KG1 (cell line): ENCODE results near the gene RAB27B.
"Not testable (repeated sequence)": the region's sequence is repeated elsewhere in the genome, so short reads cannot be mapped to it uniquely, and the experiment has no call there.

Experiments used
- DNase-seq: peaks from one replicate; lab custom pipeline; 2025; lab: John Stamatoyannopoulos, UW

The RAB27B gene

DNA sequence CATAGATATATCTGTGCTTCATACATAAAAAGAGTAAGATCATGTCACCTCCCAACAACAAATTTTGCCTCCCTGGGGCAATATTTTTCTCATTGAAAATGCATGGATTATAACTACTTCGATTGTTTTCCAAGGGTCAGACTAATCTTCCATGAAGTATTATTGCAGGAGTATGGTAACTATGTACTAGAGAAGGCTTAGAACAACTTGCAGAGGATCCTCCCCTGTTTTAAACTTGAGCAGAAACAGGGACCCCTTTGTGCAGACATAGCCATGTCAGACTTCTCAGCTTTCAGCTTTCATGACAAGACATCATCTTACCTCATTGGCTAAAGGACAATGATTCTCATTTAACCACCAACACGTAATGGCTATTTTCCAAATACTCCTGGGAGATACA lies 13.2 kb upstream of the RAB27B start:
- DNase-seq, result no peak

DNA sequence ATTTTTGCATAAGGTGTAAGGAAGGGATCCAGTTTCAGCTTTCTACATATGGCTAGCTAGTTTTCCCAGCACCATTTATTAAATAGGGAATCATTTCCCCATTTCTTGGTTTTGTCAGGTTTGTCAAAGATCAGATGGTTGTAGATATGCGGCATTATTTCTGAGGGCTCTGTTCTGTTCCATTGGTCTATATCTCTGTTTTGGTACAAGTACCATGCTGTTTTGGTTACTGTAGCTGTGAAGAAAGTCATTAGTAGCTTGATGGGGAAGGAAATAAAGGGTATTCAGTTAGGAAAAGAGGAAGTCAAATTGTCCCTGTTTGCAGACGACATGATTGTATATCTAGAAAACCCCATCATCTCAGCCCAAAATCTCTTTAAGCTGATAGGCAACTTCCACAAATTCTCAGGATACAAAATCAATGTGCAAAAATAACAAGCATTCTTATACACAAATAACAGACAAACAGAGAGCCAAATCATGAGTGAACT lies 7.4 kb upstream of the RAB27B start:
- DNase-seq, result not testable (repeated sequence)

- no peak for DNase-seq
Measured at GRCh38 chr18:54822872-54823845, 5.1 kb upstream of the RAB27B start.

DNA sequence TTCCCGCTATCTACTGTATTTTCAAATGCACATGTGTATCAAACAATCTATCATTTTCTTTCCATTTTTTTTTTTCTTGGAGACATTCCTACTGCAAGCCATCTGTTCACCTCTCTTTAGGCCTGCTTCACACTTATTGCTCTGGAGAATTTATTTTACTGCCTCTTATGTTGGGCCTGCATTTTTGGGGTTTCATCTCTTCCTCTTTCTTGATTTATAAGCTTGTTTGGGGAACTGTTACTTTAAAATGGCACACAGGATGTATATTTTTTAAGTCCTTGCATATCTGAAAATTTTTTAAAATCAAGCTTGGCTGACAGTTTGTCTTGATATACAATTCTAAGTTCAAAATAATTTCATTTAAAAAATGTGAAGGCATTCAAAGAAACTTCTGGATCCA lies 3.5 kb upstream of the RAB27B start:
- peak; percentile 53 for DNase-seq

DNA sequence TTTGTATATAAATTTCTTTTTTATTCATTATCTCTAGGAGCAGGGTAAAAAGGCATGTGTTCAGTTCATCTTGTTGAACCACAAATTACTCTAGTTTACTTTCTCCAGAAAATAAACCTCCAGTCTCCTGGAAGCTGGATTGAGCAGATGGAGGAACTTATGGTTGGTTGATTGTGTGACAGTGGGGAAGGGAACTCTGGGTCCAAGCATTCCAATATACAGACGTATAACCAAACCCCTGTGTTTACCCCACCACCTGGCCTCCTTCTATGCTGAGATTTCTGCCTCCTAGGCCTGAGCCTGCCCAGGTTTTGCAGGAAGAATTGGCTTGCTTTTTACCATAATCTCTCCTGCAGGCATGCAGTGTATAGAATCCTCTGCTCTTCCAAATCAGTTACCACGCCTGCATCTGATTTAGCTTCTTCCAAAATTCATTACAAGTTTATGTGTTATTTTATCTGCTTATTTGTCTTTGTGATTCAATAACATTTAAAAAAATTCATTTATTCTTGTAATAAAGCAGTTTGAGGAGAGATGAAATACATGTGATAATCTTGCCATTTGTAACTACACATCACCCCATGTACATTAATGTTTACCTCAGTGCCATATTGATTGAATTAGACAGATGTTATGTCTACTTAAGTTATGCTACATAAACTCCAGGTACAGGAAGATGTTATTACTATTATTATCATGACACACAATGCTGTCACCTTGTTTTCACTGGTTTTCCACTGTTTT lies 2.5 kb upstream of the RAB27B start:
- no peak for DNase-seq

DNA sequence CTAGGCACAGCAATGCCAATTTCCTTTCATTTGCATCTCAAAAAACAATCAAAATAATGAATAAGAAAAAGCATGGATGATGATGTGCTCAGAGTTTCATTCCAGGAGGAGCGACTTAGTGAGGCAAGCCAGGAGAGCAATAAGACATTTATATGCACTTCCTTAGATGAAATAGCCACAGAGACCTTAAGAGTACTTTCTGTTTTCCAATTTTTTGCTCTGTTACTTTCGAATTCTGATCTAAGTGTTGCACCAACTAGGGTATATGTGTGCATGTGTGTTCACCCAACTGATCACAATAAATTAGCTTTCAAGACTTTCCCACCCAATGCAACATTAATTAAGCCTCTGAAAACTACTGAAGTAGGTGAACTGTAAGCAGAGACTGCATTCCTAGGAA lies 709 bp downstream of the RAB27B start:
- DNase-seq, result peak; percentile 24

- DNase-seq, result no peak
Measured at GRCh38 chr18:54829856-54830255, 1.6 kb downstream of the RAB27B start.

DNA sequence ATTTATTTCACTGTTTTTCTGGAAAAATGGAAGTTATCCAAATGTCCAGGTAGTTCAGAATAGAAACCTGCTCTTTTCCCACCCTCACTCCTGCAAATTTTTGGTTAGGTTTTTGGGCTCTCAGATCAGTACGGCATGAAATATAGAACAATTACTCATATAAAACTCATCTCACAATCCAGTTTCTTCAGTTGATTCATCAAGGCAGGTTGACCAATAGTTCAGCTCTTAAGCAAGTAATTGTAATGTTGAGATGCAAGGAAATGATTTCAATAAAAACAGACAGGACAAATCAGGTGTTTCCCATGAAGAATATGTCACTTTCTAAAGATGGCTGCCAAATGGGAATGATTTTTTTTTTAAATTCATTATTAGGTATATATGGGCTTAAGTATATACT lies 2.0 kb downstream of the RAB27B start:
- DNase-seq, result no peak

- no peak for DNase-seq
Measured at GRCh38 chr18:54830866-54831265, 2.6 kb downstream of the RAB27B start.

DNA sequence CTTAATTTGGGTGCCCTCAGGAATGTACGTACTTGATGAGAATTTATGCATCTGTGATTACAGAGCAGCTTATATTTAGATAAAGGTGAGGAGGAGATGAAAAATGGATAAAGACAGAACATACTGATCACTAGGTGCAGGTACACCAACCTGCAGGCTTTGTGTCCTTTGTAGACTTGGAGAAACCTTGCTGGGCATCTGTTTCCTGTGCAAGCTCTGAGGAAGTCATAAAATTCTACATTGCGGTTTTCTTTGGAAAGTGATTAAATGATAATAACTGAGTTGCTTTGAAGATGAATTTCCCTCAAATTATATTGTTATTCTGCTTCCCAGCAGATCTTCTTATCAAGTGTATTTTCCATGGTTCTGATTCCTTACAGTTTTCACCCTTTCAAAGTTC lies 7.7 kb downstream of the RAB27B start:
- peak; percentile 50 for DNase-seq

DNA sequence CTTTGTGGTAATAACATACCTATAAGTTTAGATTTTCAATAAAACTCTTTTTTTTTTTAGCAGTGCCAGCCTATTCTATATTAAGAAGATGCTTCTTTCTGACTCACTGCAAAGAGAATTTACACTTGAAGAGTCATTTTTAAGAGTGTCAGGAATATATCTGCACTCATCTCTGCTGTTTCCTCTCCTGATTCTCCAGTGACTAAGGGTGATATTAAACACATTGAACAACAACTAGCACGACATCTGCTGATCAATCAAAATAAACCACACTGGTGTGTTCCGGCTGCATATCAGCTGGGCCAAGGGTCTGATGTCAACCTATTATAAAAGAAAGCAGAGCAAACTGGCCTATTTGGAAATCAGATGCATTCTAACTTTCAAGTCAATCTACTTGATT lies 15.0 kb downstream of the RAB27B start:
- no peak for DNase-seq

GRCh38 chr18:54845787-54846186 lies 17.5 kb downstream of the RAB27B start:
- no peak for DNase-seq

- DNase-seq, result no peak
Measured at GRCh38 chr18:54848121-54848520, 19.8 kb downstream of the RAB27B start.

- no peak for DNase-seq
Measured at GRCh38 chr18:54849683-54850082, 21.4 kb downstream of the RAB27B start.

- DNase-seq, result no peak
Measured at GRCh38 chr18:54850598-54850997, 22.3 kb downstream of the RAB27B start.

DNA sequence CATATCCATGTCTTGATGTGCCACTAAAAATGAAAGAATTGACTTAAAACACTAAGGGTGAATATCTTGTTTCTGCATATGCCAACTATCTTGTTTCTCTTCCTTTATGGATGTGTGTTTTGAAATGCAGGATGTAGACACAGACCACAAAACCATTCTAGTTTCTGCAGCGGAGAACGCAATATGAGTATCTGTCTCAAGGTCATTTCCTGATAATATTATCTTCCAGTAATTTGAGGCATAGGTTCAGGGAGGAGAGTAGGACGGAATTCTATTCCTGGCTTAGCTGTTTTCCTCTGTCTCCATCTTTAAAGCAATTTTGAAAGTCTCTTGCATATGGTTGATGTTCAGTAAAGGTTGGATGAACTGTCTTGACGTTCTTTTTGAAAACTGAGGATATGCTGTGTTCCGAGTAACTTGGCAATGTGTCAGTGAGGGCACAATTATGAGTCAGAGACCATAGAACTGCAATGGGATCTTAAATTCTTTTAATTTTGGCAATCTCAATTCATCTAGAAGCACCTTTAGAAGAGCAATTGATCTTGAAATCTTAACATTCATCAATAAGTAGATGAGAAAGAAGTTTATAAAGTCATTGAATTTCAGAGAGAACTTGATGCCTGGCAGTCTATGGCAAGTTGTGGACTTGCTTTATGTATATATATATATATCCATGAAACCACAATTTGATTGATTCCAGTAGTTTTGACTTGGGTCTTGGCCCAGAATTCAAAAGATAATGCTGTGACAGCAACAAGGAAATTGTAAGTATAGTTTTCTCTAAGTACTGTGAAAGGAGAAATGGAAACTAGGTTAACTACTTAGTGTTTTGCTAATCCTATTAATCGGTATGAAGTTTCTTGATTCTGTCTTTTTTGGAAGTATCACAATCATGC lies 24.8 kb downstream of the RAB27B start:
- peak; percentile 71 for DNase-seq

- not testable (repeated sequence) for DNase-seq
Measured at GRCh38 chr18:54855050-54855449, 26.8 kb downstream of the RAB27B start.

DNA sequence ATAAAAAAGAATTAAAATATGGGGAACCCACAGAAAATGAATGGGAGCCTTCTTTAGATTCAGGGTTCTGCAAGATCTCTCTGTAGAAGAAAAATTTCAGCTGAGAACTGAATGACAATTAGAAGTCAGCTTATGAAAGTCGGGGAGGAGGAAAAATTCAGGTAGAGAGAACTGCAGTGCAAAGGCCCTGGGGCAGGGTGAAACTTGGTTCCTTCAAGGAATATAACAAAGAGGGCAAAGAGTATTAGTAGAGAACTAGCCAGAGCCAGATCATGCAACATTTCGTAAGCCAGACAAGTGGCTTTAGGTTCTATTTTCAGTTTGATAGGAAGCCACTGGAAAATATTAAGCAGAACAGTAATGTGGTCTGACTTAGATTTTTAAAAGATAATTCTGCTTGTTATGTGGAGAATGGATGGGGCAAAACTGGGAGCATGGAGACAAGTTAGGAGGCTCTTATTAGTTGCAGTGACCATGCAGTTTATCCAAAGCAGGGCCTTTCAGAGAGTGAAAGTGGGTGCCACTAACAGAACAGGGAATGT lies 27.9 kb downstream of the RAB27B start:
- DNase-seq, result no peak

- DNase-seq, result no peak
Measured at GRCh38 chr18:54857499-54857898, 29.2 kb downstream of the RAB27B start.

GRCh38 chr18:54859667-54860421 lies 31.6 kb downstream of the RAB27B start:
- no peak for DNase-seq

- DNase-seq, result no peak
Measured at GRCh38 chr18:54860941-54861340, 32.7 kb downstream of the RAB27B start.
